Parathyroid adenoma (tissue), 2 donors: ENCODE data around the gene CCDC192.

Source experiments
- H2AFZ ChIP-seq: fragments of 300-600 bp; sonication (generic); one replicate; pipeline ENCODE4 v1.7.0; 2017; ENCODE audit warnings: antibody characterized with exemption, mild to moderate bottlenecking
- H3K27ac ChIP-seq: fragments of 300-600 bp; sonication (generic); one replicate; pipeline ENCODE4 v1.7.0; 2017
- H3K27me3 ChIP-seq: fragments of 300-600 bp; sonication (generic); one replicate; pipeline ENCODE4 v1.7.0; 2017; ENCODE audit warnings: low read length; ENCODE audit not compliant: control insufficient read depth, insufficient read depth
- H3K36me3 ChIP-seq: fragments of 300-600 bp; sonication (generic); one replicate; pipeline ENCODE4 v1.7.0; 2017; ENCODE audit warnings: low read length; ENCODE audit not compliant: control insufficient read depth, insufficient read depth
- H3K4me1 ChIP-seq: fragments of 300-600 bp; sonication (generic); one replicate; pipeline ENCODE4 v1.7.0; 2017; ENCODE audit warnings: control low read depth
- H3K4me2 ChIP-seq: fragments of 300-600 bp; sonication (generic); one replicate; pipeline ENCODE4 v1.7.0; 2017; ENCODE audit warnings: low read length
- H3K4me3 ChIP-seq: fragments of 300-600 bp; sonication (generic); one replicate; pipeline ENCODE4 v1.7.0; 2017; ENCODE audit warnings: low read depth, low read length
- H3K79me2 ChIP-seq: fragments of 300-600 bp; sonication (generic); one replicate; pipeline ENCODE4 v1.7.0; 2017; ENCODE audit warnings: control low read depth
- H3K9ac ChIP-seq: fragments of 300-600 bp; sonication (generic); one replicate; pipeline ENCODE4 v1.7.0; 2017; ENCODE audit warnings: mild to moderate bottlenecking
- H3K9me3 ChIP-seq: fragments of 300-600 bp; sonication (generic); one replicate; pipeline ENCODE4 v1.7.0; 2017; ENCODE audit warnings: low read length; ENCODE audit not compliant: control insufficient read depth
- CTCF ChIP-seq: fragments of 300-600 bp; sonication (generic); IDR thresholded peaks from one replicate; pipeline ENCODE4 v1.7.0; 2017; ENCODE audit warnings: antibody characterized with exemption, mild to moderate bottlenecking
- donor health status: primary hyperparathyroidism.

The CCDC192 gene

GRCh38 chr5:127810707-127811490 is 107.7 kb downstream of the CCDC192 start:
- no peak overlapping the region for H3K9ac ChIP-seq
- H2AFZ ChIP-seq = no peak overlapping the region
- H3K4me2 ChIP-seq = no peak overlapping the region
- no peaks in the 10 kb centered on the region for H3K79me2 ChIP-seq
- H3K27ac ChIP-seq = no peak overlapping the region
- no peaks in the 10 kb centered on the region for H3K9me3 ChIP-seq
- H3K4me3 ChIP-seq = no peak overlapping the region
- TF ChIP-seq CTCF = no peak
- H3K36me3 ChIP-seq = no peaks in the 10 kb centered on the region
- H3K4me1 ChIP-seq = no peaks in the 10 kb centered on the region
- no peaks in the 10 kb centered on the region for H3K27me3 ChIP-seq

DNA sequence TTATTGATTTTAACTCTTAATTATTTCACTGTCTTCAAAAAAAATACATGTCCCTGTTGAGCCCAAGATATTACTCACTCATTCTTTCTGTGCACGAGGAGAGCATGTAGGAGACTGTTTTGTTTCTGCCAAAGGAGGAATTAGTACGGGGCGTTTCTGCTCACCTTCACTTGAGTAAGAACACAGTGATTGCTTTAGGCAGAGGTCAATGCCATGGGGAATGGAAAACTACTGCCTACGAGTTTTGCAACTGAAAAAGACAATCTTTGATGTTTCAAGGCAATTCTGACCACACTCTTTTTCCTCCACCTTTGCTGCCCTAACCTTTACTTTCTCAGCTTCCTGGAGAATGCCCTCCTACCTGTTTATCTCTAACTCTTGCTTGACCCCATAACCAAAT is 109.4 kb downstream of the CCDC192 start:
- Histone ChIP-seq H3K36me3 (no peaks in the 10 kb centered on the region), H3K4me1 (no peaks in the 10 kb centered on the region), H3K4me3 (no peak overlapping the region), H3K79me2 (no peaks in the 10 kb centered on the region), H3K4me2 (no peak overlapping the region), H3K27me3 (no peaks in the 10 kb centered on the region), H3K27ac (no peak overlapping the region), H3K9me3 (no peaks in the 10 kb centered on the region), H3K9ac (no peak overlapping the region), H2AFZ (no peak overlapping the region)
- no peak for TF ChIP-seq CTCF

- H3K79me2 ChIP-seq = no peaks in the 10 kb centered on the region
Measured at GRCh38 chr5:127813633-127814587, 110.7 kb downstream of the CCDC192 start.

DNA sequence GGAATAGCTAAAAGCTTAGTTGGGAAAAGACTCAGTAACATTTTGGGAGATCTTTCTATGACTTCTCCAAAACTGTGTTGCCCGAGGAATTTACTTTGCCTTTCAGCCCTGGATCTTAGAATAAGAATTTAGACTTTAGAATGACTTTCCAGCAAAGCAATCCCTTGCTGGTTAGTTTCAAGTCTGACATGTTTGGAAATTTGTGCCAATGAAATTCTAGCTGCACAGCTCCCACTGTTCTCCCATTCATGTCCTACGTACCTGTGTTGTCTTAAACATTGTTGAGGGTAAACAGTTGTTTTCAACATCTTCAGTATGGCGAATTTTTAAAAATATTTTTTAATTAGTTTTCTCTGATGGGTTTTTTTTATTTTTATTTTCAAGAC is 111.4 kb downstream of the CCDC192 start:
- Histone ChIP-seq H3K27ac (no peak overlapping the region), H3K36me3 (no peaks in the 10 kb centered on the region), H2AFZ (no peak overlapping the region), H3K79me2 (no peaks in the 10 kb centered on the region), H3K9me3 (no peaks in the 10 kb centered on the region), H3K4me3 (no peak overlapping the region), H3K4me2 (no peak overlapping the region), H3K27me3 (no peaks in the 10 kb centered on the region), H3K9ac (no peak overlapping the region), H3K4me1 (no peaks in the 10 kb centered on the region)
- no peak for TF ChIP-seq CTCF

More at GRCh38 chr5:127813633-127814587, 110.7 kb downstream of the CCDC192 start:
- no peak for TF ChIP-seq CTCF
- Histone ChIP-seq H2AFZ (no peak overlapping the region), H3K4me2 (no peak overlapping the region), H3K27me3 (no peaks in the 10 kb centered on the region), H3K36me3 (no peaks in the 10 kb centered on the region), H3K9me3 (no peaks in the 10 kb centered on the region), H3K4me1 (no peaks in the 10 kb centered on the region), H3K27ac (no peak overlapping the region), H3K4me3 (no peak overlapping the region), H3K9ac (no peak overlapping the region)
